HG03097 (cell line): ENCODE measurements around the gene TUT4.

ENCODE experiments used
- ATAC-seq: cut with Tn5 transposase; IDR thresholded peaks from one replicate; pipeline ENCODE4 v1.9.1; 2021; ENCODE audit not compliant: unreplicated experiment, low FRiP score

Gene TUT4

DNA sequence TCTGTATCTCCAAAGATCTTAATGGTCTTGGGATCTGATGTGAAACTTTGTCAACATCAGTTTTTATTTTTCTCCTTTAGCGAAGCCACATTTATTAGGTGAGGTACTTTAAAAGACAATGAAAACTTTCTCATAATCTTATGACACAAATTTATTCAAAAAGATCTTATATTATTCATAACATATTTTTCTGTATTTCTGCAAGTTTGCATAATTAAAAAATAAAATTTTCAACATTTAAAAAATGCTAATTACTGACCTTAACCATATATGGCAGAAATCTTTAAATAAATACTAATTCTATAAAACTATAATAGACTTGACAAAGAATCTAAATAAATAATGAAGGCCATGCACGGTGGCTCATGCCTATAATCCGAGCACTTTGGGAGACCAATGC is 75.9 kb downstream of the TUT4 start:
- ATAC-seq = no peak

DNA sequence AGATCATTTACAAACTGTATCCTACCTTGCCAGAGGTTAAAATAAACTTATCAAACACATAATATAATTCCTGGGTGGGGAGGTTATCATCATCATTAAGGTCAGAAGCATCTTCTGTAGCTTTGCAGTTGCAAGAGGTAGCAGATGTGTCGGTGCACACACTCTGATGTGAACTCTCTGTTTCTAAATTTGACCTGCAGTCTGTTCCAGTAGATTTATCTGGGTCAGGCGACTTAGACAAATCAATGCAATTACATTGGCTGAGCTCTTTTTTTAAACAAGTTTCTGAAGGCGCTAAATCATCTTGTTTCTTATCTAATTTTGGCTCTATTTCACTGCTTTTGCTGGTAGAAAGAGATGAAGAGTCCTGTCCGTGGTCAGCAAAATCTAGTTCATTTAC is 78.1 kb downstream of the TUT4 start:
- no peak for ATAC-seq

DNA sequence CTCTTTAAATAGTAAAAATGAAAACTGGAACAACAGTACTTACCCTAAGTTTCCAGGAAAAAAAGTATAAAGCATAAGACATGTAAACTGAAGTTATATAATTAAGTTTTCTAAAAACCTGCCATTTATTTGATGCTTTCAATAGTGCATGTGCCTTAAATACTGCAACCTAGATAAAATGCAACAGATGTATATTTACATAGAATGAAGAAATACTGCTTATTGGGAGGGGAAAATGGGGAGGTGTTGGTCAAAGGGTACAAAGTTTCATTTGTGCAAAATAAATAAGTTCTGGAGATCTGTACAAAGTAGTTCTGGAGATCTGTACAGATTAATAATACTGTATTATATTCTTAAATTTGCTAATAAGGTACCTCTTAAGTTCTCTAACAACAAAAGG is 79.9 kb downstream of the TUT4 start:
- ATAC-seq = no peak

DNA sequence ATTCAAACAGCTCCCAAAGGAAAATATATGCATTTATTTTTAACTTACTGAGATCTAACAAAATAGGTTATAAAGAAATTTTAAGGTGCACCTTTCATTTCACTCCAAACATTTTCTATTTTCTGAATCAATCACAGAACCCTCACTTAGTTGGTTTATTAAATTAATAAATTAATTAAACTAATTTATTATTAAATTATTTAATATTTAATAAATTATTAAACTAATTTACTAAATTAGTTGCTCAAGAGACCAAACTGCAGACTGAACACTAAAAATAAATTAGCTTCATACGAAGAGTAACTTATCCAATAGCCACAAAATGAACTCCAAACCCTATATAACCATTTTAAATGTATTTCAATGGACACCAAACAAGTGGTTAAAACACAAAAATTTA is 80.5 kb downstream of the TUT4 start:
- no peak for ATAC-seq

DNA sequence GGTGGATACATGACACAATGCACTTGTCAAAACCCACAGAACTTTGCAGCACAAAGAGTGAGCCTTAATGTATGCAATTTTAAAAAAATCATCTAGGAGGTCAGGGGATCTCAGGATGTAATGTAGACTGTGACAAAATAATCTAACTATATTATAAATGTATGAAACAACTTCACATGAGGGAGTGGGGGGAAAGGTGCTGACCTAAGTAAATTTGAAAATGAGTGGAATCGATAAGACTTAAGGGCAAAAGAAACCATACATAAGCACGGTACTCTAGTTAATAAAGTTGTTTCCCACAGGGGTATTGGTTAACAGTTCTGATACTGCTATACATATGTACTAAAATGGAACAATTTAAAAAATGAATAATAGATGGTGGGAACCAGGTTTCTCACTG is 83.8 kb downstream of the TUT4 start:
- no peak for ATAC-seq

DNA sequence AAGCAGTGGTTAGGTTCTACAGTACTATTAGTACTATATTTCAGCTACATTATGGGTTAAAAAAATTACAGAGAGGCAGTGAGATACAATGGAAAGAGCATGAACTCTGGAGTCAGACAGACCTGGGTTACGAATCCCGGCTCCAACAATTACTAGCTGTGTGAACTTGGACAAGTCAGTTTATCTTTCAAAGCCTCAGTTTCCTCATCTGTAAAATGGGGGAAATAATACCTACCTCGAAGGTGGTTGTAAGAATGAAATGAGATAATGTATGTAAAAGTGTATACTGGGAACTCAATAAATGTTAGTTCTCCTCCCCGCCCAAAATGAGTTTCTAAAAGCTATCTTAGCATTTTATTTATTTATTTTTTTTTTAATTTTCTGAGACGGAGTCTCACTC is 89.0 kb downstream of the TUT4 start:
- ATAC-seq = no peak

DNA sequence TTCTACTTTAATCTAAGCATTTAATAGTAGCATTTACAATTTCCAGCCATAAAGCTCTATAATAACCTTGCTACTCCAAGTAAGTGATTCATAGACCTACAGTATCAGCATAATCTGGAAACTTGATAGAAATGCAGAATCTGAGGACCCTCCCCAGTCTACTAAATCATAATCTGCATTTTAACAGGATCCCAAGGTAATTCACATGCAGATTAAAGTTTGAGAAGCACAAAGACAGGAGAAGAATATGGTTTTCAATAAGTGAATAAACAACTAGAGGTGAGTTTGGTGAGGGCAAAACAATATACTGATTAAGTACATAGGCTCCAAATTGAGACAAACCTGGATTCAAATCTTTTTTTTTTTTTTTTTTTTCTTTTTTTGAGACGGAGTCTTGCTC is 91.1 kb downstream of the TUT4 start:
- ATAC-seq = no peak

DNA sequence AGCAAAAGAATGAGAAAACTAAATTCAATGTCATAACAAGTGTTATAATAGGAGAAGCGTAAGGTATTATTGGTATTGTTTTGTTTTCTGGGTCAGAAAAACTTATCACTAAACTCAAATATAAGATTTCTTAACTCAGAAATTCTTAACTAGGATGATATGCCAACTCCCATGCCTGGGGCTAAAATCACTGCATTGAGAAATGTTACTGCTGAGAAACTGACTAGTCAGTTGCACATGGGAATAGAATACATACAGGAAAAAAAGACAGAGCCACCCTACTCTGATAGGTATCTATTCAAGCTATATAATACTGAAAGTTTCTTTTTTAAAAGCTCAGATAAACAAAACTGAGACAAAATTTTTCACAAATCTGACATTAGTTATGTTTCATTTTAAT is 92.2 kb downstream of the TUT4 start:
- ATAC-seq = no peak

DNA sequence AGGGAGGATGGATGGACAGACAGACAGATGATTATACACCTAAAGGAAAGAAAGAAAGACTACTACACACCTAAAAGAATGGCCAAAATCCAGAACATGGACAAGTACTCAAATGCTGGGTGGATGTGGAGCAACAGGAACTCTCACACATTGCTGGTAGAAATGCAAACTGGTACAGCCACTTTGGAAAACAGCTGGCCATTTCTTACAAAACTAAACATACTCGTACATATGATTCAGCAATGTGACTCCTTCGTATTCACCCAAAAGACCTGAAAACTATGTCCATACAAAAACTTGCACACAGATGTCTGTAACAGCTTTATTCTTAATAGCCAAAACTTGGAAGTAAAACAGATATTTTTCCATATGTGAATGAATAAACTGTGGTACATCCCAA is 97.2 kb downstream of the TUT4 start:
- no peak for ATAC-seq

DNA sequence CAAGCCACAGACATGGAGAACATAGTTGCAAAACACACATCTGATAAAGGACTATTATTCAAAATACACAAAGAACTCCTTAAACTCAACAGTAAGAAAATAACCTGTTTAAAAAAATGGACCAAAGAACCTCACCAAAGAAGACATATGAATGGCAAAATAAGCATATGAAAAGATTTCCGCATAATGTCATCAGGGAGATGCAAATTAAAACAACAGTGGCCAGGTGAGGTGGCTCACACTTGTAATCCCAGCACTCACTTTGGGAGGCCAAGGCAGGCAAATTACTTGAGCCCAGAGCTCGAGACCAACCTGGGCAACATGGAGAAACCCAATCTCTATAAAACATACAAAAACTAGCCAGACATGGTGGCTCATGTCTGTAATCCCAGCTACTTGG is 98.1 kb downstream of the TUT4 start:
- ATAC-seq = no peak

DNA sequence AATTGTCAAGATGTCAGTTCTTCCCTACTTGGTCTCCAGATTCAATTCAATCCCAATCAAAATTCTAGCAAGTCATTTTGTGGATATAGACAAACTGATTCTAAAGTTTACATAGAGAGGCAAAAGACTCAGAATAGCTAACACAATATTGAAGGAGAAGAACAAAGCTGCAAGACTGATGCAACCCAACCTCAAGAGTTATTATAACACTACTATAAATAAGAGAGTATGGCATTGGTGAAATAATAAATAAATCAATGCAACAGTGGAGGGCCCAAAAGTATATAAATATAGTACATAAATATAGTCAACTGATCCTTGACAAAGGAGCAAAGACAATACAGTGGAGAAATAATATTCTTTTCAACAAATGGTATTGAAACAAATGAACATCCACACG is 98.8 kb downstream of the TUT4 start:
- ATAC-seq = no peak

DNA sequence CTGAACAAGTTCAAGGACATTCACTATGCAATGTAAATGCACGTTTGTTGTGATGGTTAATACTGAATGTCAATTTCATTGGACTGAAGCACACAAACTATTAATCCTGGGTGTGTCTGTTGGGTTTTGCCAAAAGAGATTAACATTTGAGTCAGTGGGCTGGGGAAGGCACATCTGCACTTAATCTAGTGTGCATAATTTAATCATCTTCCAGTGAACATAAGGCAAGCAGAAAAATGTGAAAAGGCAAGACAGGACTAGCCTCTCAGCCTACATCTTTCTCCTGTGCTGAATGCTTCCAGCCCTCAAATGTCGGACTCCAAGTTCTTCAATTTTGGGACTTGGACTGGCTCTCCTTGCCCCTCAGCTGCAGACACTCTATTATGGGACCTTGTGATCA is 108.4 kb downstream of the TUT4 start:
- ATAC-seq = no peak

DNA sequence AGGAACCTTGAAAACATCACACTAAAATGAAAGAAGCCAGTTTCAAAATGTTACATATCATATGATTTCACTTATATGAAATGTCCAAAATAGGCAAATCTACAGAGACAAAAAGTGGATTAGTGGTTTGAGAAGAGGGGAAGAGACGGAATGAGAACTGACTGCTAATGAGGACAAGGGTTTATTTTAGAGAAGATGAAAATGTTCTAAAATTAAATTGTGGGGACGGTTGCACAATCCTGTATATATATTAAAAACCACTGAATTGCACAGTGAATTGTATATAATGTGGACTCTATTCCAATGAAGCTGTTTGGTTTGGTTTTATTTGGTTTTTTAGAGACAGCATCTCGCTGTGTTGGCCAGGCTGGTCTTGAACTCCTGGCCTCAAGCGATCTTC is 112.9 kb downstream of the TUT4 start:
- no peak for ATAC-seq

DNA sequence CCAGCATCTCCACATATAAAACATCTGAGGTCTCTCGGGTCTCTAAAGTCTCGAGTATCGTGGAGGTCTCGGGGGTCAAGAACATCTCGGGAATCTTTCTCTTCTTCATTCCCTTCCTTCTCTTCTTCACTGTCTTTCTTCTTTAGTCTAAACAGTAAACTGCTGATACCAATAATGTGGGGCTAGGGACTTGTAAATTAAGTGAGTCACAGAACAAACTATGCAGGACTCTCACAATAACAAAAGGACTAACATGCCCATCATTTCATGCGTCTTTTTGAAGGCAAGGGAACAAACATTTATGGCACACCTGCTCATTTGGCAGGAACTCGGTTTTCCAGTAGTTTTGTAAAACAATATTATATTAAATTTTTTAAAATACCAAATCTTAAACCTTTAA is 116.1 kb downstream of the TUT4 start:
- no peak for ATAC-seq

DNA sequence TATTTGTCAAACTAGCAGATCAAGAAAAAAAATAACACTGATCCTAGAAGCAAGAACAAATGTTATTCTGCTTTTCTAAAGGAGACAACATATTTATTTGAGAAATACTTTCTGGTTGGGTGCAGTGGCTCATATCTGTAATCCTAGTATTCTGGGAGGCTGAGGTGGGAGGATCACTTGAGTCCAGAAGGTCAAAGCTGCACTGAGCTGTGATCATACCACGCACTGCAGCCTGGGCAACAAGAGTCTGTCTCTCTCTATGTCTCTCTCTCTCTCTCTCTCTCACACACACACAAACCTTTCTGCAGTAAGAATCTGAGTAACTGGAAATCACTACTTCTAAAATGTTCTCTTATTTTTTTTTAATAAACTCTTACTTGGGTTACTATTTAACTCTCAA is 117.2 kb downstream of the TUT4 start:
- no peak for ATAC-seq

DNA sequence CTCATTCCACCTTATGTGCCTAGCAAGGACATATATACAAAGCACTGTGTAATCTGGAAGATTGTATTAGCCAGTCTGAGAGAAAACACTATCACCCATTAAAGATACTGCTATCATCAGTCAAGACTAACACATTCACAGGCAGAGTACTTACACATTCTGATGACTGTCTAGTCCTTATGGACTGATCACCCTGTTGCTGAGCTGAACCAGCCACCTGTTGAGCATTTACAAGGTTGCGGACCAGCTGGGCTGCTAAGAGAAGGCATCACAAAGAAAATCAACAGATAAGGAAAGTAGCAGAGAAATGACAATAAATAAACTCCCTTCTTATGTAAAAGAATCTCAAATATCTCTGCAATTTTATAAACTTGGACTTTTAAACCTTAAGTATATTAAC is 117.7 kb downstream of the TUT4 start:
- ATAC-seq = no peak

DNA sequence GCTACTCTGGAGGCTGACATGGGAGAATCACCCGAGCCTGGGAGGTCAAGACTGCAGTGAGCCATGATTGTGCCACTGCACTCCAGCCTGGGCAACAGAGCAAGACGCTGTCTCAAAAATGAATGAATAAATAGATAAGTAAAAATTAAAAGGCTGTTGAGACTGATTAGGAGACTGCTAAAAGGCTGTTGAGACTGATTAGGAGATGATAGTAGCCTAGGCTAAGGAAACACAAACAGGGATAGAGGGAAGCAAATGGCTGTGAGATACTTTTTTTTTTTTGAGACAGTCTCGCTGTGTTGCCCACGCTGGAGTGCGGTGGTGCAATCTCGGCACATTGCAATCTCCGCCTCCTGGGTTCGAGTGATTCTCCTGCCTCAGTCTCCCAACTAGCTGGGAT is 120.1 kb downstream of the TUT4 start:
- ATAC-seq = no peak

DNA sequence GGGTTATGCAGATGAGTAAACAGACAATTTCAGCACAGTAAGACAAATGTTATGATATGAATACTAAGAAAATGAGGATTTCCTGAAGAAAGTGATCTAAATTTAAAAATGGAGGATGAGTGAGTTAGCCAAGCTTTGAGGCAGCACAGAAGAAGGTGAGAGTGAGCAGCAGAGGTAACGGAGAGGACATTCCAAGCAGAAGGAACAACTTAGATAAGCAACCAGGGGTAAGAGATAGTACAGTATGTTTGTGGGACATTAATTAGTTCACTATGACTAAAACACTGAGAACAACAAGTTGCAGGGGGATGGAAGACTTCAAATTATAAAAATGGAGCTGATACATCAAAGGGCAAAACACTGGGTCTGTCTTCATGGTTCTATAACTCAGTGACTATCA is 125.7 kb downstream of the TUT4 start:
- no peak for ATAC-seq

DNA sequence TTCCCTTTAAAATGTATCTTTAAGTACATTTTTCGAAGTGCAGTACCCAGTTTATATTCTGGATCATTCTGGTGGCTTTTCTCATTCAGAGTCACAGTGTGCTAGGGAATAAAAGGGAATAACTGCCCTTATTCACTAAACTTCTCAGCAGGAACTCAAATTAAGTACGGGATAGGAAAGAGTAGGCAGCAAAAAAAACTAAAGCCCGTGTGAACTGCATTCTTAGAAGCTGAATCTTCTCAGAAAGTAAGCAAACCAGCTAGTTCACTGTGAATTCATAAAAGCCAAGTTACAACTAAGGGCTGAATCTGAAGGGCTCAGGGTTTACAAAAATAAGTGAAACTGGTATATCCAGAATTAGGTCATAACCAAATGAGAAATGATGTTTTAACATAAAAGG is 126.5 kb downstream of the TUT4 start:
- no peak for ATAC-seq

DNA sequence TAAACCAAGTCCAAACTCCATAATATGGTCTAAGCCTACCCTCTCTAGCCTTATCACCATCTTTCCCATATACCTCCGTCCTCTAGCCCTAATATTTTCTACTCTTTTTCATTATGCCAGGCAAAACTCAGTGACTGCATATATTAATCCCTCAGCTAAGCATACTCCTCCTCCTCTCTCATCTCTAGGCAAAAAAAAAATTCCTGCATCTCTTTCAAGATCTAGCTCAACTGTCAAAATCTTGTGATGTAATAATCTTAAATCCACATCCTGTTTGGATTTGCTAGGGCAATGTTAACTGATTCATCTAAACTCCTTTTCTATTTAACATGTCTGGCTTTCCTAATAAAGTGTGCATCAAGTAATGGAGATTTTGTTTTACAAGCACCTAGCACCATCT is 128.1 kb downstream of the TUT4 start:
- no peak for ATAC-seq

DNA sequence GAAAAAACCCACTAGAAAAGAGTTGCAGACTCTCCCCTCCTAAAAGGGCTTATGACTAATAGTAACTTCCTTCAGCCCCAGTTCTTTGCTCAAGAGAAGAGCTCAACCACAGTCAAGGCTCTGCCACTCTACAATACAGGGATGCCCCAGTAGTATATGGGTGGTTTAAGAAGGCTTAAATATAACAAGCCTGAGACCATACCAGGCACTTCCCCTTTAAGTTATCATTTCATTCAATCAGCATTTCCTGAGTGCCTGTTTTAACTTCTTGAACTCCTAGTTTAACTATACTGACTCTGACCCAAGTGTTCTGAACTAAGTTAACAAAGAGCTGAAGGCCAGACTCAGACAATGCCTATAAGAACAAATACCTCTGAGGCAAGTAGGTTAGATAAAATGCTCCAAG is 128.7 kb downstream of the TUT4 start:
- no peak for ATAC-seq

DNA sequence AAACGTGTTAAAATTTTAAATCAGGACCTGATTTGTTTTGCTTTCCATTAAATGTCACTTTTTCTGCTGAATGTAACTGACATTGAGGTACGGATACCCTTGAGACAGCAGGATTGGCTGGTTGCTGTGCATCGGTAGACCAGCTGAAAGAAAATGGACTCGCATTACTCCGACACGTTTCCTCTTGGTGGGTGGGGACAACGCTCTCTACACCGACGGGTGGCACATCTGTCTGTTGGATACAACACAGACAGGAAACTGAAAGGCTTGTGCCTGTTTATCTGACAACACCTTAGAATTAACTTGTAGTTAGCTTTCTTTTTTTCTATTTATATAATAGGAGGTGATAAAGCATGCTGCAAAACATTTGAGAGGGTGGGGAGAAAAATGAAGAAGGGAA is 129.1 kb downstream of the TUT4 start:
- no peak for ATAC-seq

DNA sequence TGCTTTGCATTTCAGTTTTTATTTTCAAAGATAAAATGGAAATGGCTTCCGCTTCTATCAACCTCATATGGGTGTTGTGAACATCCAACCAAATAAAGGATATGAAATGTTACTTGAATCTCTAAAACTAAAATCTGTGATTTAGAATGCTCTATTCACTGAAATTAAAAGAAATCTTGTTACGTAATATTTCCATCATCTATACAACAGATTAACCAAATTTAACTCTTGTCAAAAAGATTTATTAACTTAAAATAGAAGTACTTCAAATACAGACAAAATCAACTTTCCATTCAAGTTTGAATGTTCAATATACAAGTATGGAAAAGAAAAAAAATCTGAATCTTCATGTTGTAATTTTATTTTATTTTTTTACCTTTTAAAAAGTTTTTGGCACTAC is 129.8 kb downstream of the TUT4 start:
- no peak for ATAC-seq

DNA sequence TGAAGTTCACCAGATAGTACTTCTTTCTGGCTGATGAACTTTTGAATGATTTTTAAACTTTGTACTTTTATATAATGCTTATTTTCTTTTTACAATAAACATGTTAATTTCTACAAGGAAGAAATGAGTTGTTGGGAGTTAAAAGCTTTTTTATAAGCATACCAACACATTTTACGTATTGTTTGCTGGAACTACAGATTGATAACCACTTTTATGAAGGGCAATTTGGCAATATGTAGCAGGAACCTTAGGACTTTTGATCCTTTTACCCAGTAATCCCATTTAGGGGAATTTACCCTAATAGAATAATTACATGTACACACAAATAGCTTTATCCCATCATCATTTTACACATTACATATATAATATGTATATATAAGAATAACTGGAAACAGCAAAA is 132.2 kb downstream of the TUT4 start:
- ATAC-seq = no peak
